Measurements from ENCODE around the gene F2RL2.

F2RL2 gene

GRCh38 chr5:76667495-76667894 lies 44.3 kb upstream of the F2RL2 start:
- CTCF ChIA-PET = interaction anchor here (0.7 to 1.2 kb wide), 2 partner anchors 46 to 107 kb away, joined by 3 read pairs; no protein-coding TSS in a partner anchor
- no peaks in the 10 kb centered on the region for H3K36me3 ChIP-seq (ENCODE audit: control insufficient read depth in 2 of 2, insufficient read depth in 1 of 2, low read length in 2 of 2)
- H3K4me1 ChIP-seq (ENCODE audit: control insufficient read depth, insufficient read depth, low read length) = no peaks in the 10 kb centered on the region
- no peak overlapping the region for H3K4me3 ChIP-seq (ENCODE audit: low read depth, low read length)
- POLR2A ChIA-PET = no interaction called here
- no peak overlapping the region for H3K27ac ChIP-seq (ENCODE audit: extremely low read depth, low read depth, low read length)
- TF ChIP-seq AEBP2 (tag by site-specific recombination; IDR thresholded peaks at IDR 0.05; ENCODE audit: borderline replicate concordance) (no peak), KLF9 (tag by site-specific recombination; IDR thresholded peaks at IDR 0.05; ENCODE audit: low read depth) (no peak), ZNF324 (tag by site-specific recombination; IDR thresholded peaks at IDR 0.05) (no peak), ZNF10 (tag by site-specific recombination; IDR thresholded peaks at IDR 0.05) (no peak), SCRT2 (tag by site-specific recombination; IDR thresholded peaks at IDR 0.05) (no peak), ZFP41 (tag by site-specific recombination; IDR thresholded peaks at IDR 0.05; ENCODE audit: borderline replicate concordance) (no peak), OVOL3 (tag by site-specific recombination; IDR thresholded peaks at IDR 0.05) (no peak), MEIS1 (CRISPR knock-in tag; IDR thresholded peaks at IDR 0.05; ENCODE audit: borderline replicate concordance) (no peak), ZSCAN18 (tag by site-specific recombination; IDR thresholded peaks at IDR 0.05) (no peak), ZNF777 (tag by site-specific recombination; IDR thresholded peaks at IDR 0.05; ENCODE audit: borderline replicate concordance) (no peak), YY1 (tag by site-specific recombination; IDR thresholded peaks at IDR 0.05) (no peak), ZNF837 (tag by site-specific recombination; IDR thresholded peaks at IDR 0.05) (no peak), ZNF660 (tag by site-specific recombination; IDR thresholded peaks at IDR 0.05) (no peak), BCL11A (tag by site-specific recombination; IDR thresholded peaks at IDR 0.05; ENCODE audit: low read depth) (no peak), ZNF776 (tag by site-specific recombination; IDR thresholded peaks at IDR 0.05; ENCODE audit: borderline replicate concordance) (no peak), ZNF169 (tag by site-specific recombination; IDR thresholded peaks at IDR 0.05) (no peak), ZNF707 (tag by site-specific recombination; IDR thresholded peaks at IDR 0.05) (no peak)
- H3K9me3 ChIP-seq (ENCODE audit: control insufficient read depth, insufficient read depth, low read depth, low read length) = no peaks in the 10 kb centered on the region

GRCh38 chr5:76664079-76664478 lies 40.9 kb upstream of the F2RL2 start:
- no peak overlapping the region for H3K27ac ChIP-seq (ENCODE audit: extremely low read depth, low read depth, low read length)
- CTCF ChIA-PET = interaction anchor here (0.6 kb wide), 1 partner anchor 27 kb away, joined by 3 read pairs; no protein-coding TSS in a partner anchor
- no peaks in the 10 kb centered on the region for H3K36me3 ChIP-seq (ENCODE audit: control insufficient read depth in 2 of 2, insufficient read depth in 1 of 2, low read length in 2 of 2)
- H3K4me1 ChIP-seq (ENCODE audit: control insufficient read depth, insufficient read depth, low read length) = no peaks in the 10 kb centered on the region
- no peak overlapping the region for H3K4me3 ChIP-seq (ENCODE audit: low read depth, low read length)
- H3K9me3 ChIP-seq (ENCODE audit: control insufficient read depth, insufficient read depth, low read depth, low read length) = no peaks in the 10 kb centered on the region
- POLR2A ChIA-PET = no interaction called here
- TF ChIP-seq PRDM2 (tag by site-specific recombination; IDR thresholded peaks at IDR 0.05; ENCODE audit: borderline replicate concordance) (no peak), WT1 (tag by site-specific recombination; IDR thresholded peaks at IDR 0.05) (no peak), ZNF768 (tag by site-specific recombination; IDR thresholded peaks at IDR 0.05) (no peak), PATZ1 (tag by site-specific recombination; IDR thresholded peaks at IDR 0.05) (no peak), ZSCAN5A (tag by site-specific recombination; IDR thresholded peaks at IDR 0.05) (no peak), BCL11A (tag by site-specific recombination; IDR thresholded peaks at IDR 0.05; ENCODE audit: low read depth) (no peak), ZNF341 (tag by site-specific recombination; IDR thresholded peaks at IDR 0.05; ENCODE audit: low read depth) (no peak), ZFP3 (tag by site-specific recombination; IDR thresholded peaks at IDR 0.05; ENCODE audit: low read depth) (no peak), ZNF837 (tag by site-specific recombination; IDR thresholded peaks at IDR 0.05) (no peak)
